Activated CD8-positive, alpha-beta memory T cell treated with anti-CD3 and anti-CD28 coated beads, Interleukin-2, amount 50 U/mL, for 24 hours (primary cell): ENCODE results near the gene CHTOP.
"Not testable (repeated sequence)": the region's sequence is repeated elsewhere in the genome, so short reads cannot be mapped to it uniquely, and the experiment has no call there.

Experiments used
- DNase-seq: peaks from one replicate; pipeline ENCODE4 v3.0.0-alpha.2; 2020; ENCODE audit errors: extremely low read depth

The CHTOP gene, protein sequence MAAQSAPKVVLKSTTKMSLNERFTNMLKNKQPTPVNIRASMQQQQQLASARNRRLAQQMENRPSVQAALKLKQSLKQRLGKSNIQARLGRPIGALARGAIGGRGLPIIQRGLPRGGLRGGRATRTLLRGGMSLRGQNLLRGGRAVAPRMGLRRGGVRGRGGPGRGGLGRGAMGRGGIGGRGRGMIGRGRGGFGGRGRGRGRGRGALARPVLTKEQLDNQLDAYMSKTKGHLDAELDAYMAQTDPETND

GRCh38 chr1:153633754-153634665 lies at the start of gene CHTOP:
TSS of gene CHTOP (plus strand) at chr1:153634066. CDS start at chr1:153636589, 2,523 bp downstream.
- DNase-seq: peak; percentile 93

- DNase-seq: no peak
Measured at GRCh38 chr1:153585006-153585405, 48.9 kb upstream of the CHTOP start.

- no peak for DNase-seq
Measured at GRCh38 chr1:153586347-153586746, 47.5 kb upstream of the CHTOP start.

- no peak for DNase-seq
Measured at GRCh38 chr1:153587314-153587713, 46.6 kb upstream of the CHTOP start.

- DNase-seq: not testable (repeated sequence)
Measured at GRCh38 chr1:153588033-153588432, 45.8 kb upstream of the CHTOP start.

DNA sequence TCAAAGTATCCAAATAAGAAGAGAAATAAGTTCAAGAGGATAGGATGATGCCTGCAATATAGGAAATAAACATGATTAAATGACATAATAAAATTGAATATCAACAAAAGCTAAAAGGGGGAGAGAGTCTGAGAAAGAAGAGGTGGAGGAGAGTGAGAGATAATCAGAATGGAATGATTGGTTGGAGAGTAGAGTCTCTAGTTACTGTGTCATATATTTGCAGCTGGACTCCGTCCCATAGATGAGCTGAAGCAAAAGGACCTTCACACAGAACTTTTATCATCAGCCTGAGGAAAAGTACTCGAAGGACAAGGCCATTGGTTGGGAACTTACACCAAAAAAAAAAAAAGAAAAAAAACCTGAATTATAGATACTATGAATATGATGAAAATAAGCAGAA lies 45.4 kb upstream of the CHTOP start:
- DNase-seq: no peak

DNA sequence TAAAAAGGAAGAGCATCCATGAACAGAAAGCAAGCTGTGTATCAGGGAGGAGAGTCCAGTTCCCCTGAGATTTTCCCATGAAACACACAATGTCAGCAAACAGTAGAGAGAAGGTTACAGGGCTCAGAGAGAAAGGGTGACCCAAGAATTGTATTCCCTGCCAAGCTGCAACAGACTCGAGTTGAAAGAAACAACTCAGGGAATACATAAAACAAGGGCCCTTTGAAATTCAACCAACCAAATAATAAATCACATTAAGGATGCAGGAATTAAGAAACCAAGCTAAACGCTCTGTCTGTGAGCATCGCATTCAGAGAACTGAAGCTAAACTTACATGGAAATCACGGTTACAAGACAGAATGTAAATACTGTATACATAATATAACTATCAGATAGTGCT lies 41.1 kb upstream of the CHTOP start:
- DNase-seq: no peak

DNA sequence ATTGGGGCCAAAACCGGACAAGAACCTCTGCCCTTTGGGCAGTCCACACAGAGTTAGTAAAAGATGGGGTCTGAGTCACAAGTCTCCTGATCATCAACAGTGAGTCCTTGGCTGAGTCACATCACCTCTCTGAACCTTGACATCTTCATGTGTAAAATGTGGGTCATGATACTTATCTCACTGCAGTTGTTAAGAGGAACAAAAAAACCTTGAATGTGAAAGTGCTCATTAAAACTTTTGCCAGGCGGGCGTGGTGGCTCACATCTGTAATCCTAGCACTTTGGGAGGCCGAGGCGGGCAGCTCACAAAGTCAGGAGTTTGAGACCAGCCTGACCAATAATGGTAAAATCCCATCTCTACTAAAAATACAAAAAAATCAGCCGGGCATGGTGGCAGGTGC lies 36.7 kb upstream of the CHTOP start:
- DNase-seq: no peak

GRCh38 chr1:153598309-153599172 lies 35.3 kb upstream of the CHTOP start:
- DNase-seq: no peak

DNA sequence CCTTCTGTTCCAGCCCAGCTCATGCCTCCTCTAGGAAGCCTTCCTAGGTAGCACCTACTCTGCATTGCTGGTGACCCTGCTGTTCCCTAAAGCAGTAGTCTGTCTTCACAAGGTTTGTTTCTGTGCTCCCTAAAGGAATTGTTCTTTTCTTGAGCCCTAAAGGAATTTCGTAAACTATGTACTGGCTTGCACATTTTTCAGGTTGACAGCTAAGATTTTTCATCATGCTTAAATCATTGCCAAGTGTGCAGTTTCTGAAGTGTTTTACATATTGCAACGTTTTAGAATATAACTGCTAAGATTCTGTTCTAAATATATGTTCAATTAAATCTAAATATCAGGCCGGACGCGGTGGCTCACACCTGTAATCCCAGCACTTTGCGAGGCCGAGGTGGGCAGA lies 34.0 kb upstream of the CHTOP start:
- no peak for DNase-seq

- no peak for DNase-seq
Measured at GRCh38 chr1:153602749-153603148, 31.1 kb upstream of the CHTOP start.

GRCh38 chr1:153606194-153606593 lies 27.7 kb upstream of the CHTOP start:
- DNase-seq: no peak

DNA sequence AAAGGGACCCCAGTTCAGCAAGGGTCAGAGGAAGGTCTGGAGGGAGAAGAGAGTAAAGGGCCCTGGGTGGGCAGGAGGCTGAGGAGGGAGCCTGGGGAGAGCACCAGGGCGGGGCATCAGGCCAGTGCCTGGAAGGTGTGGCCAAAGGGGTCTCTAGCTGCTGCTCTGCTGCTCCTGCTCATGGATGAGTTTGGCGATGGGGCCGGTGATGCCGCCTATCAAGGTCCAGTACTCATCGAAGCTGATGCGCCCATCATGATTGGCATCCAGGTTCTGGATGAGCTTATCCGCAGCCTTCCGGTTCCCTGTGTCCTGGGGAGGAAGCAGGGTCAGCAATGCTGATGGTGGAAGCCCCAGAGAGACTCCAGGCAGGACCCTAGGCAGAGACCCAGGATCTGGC lies 26.5 kb upstream of the CHTOP start:
- no peak for DNase-seq

DNA sequence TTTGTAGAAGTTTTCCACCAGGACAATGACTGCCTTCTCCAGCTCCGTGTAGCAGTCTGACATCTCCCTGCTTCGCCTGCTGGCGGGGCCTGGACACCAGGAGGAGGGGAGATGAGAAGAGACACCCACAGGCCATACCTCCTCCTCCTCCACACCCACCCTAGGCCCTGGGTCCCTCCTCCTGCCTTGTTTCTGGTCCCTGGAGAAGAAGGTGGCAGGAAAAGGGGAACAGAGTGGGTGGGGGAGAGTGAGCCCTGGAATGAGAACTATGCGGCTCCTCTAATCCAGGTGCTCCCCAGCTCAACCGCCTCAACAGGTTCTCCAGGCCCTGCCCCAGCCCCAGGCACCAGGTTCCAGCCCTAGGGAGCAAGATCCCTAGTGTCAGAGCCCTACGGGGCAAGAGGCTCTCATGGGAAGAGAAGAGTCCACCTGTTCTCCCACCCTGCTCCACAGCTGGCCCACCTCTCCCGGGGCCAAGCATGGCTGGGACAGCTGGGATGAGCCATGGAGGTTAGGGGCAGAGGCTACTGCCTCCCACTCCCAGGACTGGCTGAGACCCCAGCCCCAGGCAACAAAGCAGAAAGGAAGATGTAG lies 25.7 kb upstream of the CHTOP start:
- no peak for DNase-seq

DNA sequence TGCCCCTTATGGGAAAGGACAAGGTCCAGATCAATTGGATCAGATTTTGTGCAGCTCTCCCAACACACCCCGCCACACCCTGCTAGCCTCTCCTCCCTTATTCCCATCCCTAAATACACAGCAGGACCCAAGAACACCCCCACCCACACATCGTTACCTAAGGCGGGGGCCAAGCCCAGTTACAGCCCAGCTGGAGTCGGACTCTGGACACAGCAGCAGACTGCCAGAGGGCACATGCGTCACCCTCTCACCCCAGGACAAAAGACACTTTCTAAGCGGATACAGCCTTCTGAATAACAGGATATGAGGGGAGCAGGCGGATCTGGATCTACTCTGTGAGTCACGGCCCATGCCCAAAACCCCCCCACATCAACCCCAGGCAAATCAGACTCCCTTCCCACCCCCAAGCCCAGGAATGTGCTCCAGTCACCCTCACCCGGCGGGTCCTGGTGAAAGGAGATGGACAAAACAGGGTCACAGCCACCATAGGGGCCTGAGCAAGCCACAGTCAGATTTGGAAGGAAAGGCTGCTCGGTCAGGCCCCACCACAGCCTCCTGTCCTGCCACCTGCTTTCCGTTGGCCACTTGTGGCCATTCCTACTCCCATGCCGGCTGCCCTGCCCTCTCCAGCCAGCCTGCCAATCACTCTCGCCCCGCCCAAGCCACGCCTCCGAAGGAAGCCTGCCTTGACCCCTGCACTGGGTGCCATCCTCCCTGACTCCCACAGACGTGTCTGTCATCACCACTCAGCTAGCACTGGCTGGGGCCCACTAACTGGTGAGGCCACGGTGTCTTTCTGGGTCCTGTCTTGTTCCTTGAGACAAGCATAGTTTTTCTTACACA lies 24.9 kb upstream of the CHTOP start:
- no peak for DNase-seq

- DNase-seq: no peak
Measured at GRCh38 chr1:153609585-153609907, 24.3 kb upstream of the CHTOP start.

DNA sequence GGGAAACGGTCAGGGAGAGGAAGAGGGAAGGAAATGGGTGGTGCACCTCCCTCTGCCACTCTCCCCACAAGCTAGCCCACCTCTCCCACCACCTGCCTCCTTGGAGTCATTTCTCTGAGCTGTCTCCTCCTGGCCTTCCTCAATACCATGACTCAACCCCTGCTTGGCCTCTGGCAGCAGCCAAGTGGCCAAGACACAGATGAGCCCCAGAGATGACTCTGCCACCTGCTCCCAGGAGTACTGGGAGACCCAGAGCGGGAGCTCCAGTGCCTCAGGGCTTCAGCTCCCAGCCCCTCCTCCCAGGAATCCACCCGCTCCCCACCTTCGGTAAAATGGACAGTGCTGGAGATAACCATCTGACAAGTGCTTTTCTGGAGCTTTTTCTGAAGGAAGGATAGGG lies 23.5 kb upstream of the CHTOP start:
- DNase-seq: no peak

DNA sequence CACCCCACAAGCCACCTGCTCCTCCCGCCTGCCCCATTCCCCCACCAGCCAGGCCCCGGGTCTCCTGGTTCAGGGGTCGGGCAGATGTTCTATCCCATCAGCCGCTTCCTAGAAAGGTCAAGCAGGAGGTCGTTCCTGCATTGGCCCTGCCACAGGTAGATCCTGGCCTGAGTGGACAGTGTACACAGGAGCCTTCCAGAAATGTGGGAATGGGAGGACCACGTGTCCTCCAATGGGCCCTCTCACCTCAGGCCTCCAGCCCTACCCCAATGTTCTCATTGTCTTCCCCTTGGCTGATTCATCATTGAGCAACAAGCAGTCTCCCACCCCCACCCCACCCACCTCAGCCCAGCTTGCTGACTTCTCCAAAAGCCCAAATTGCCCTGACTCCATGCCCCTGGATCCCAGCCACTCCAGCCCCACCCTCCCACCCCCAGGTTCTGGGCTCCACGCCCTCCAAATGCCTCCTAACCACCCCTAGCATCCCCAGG lies 23.0 kb upstream of the CHTOP start:
- no peak for DNase-seq

DNA sequence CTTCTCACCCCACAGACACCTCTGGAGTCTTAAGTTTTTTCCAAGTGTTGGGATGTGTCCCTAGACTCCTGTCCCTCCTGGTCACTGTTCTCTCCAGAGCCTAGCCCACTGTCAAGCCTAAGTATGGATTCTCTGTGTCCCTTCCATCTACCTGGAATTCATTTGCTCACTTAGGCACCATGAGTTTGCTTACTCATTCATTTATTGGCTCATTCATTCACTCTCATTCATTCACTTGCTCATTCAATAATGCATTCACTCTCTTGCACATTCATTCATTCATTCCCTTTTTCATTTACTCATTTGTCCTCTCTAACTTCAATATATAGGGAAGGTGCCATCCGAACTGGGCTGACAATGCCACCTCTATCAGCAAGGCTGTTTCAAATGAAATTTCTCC lies 22.5 kb upstream of the CHTOP start:
- DNase-seq: no peak

- no peak for DNase-seq
Measured at GRCh38 chr1:153612111-153612754, 21.6 kb upstream of the CHTOP start.
